CD4-positive, alpha-beta T cell treated with Interleukin-1 beta for 1 hour (primary cell): ENCODE measurements around the gene DENND4B.

Source experiments
- DNase-seq, 2 donors: peaks; one replicate each; pipeline ENCODE4 v3.0.0-alpha.2; 2020 to 2022

Gene DENND4B

DNA sequence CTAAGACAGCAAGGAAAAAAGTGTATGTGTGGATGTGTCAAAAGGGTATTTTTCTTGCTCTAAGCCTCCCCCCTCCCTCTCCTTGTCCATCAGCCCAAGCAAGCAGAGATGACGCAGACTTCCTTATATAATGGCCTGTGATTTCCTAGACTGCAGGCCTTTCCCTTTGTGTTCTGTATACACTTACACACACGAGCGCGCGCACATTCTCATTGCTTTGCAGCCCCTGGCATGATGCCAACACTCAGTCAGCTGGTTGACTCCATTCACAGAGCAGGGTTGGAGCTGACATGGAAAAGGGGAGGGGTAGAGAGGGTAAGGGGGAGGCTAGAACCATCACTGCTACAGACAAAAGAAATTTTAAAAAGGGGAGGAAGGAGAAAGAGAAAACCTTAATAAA lies 65.6 kb downstream of the DENND4B start:
- peak; percentile 3 to 54 for DNase-seq

- no peak for DNase-seq
Observed at GRCh38 chr1:153880024-153880423, 66.5 kb downstream of the DENND4B start.
